ENCODE results near the gene TGFBR2. TPM values are rescaled to one million over a fixed set of nuclear protein-coding genes. Genes with fewer than 3 reads are reported as not detected.

The TGFBR2 gene
- total RNA-seq, 2 donors from 2014 or later = 53.0 to 69.6 TPM

- TF ChIP-seq POLR2A (IDR thresholded peaks at IDR 0.05) = no peak
- no peak for TF ChIP-seq CTCF (IDR thresholded peaks at IDR 0.05)
- TF ChIP-seq POLR2AphosphoS5 (IDR thresholded peaks at IDR 0.05) = no peak
- Histone ChIP-seq H3K27ac (peak overlapping the region in 1 of 2 donors; percentile 28), H3K36me3 (no peaks in the 10 kb centered on the region), H3K9me3 (no peaks in the 10 kb centered on the region), H3K27me3 (replicated peaks; ENCODE audit: insufficient read depth) (no peaks in the 10 kb centered on the region), H3K4me3 (no peak overlapping the region), H3K4me1 (replicated peaks) (peaks cover 5% of the 10 kb centered on the region)
- intact Hi-C loops (cut with DNase I) = no loop called here
- no peak for DNase-seq (ENCODE audit: low spot score)
- WGBS = 75% methylated on average over 2 of the region's 2 CpGs
These were observed 54.9 kb downstream of the TGFBR2 start for GRCh38 chr3:30661098-30661873.

GRCh38 chr3:30662836-30663235 lies 56.4 kb downstream of the TGFBR2 start:
- H3K4me1 ChIP-seq (replicated peaks) = peaks cover 5% of the 10 kb centered on the region
- intact Hi-C loops (cut with DNase I) = no loop called here
- DNase-seq (ENCODE audit: low spot score) = no peak
- TF ChIP-seq POLR2AphosphoS5 (IDR thresholded peaks at IDR 0.05) (no peak), CTCF (IDR thresholded peaks at IDR 0.05) (no peak), POLR2A (IDR thresholded peaks at IDR 0.05) (no peak)
- WGBS = 62% methylated on average over 3 of the region's 3 CpGs
- no peaks in the 10 kb centered on the region for H3K36me3 ChIP-seq
- H3K27ac ChIP-seq = no peak overlapping the region
- H3K9me3 ChIP-seq = no peaks in the 10 kb centered on the region
- H3K27me3 ChIP-seq (replicated peaks; ENCODE audit: insufficient read depth) = no peaks in the 10 kb centered on the region
- no peak overlapping the region for H3K4me3 ChIP-seq

- 90% methylated on average over 4 of the region's 4 CpGs for WGBS
- Histone ChIP-seq H3K4me1 (replicated peaks) (no peaks in the 10 kb centered on the region), H3K9me3 (no peaks in the 10 kb centered on the region), H3K4me3 (no peak overlapping the region), H3K36me3 (no peaks in the 10 kb centered on the region), H3K27ac (no peak overlapping the region), H3K27me3 (replicated peaks; ENCODE audit: insufficient read depth) (no peaks in the 10 kb centered on the region)
- intact Hi-C loops (cut with DNase I) = no loop called here
- TF ChIP-seq POLR2A (IDR thresholded peaks at IDR 0.05) (no peak), CTCF (IDR thresholded peaks at IDR 0.05) (no peak), POLR2AphosphoS5 (IDR thresholded peaks at IDR 0.05) (no peak)
- no peak for DNase-seq (ENCODE audit: low spot score)
These were observed 57.3 kb downstream of the TGFBR2 start for GRCh38 chr3:30663533-30664241.

GRCh38 chr3:30664459-30664858 lies 58.1 kb downstream of the TGFBR2 start:
- H3K36me3 ChIP-seq = no peaks in the 10 kb centered on the region
- WGBS = 66% methylated on average over 8 of the region's 8 CpGs
- no peak overlapping the region for H3K4me3 ChIP-seq
- H3K27ac ChIP-seq = no peak overlapping the region
- TF ChIP-seq POLR2A (IDR thresholded peaks at IDR 0.05) (no peak), POLR2AphosphoS5 (IDR thresholded peaks at IDR 0.05) (no peak), CTCF (IDR thresholded peaks at IDR 0.05) (no peak)
- no peaks in the 10 kb centered on the region for H3K9me3 ChIP-seq
- intact Hi-C loops (cut with DNase I) = no loop called here
- no peak for DNase-seq (ENCODE audit: low spot score)
- H3K4me1 ChIP-seq (replicated peaks) = no peaks in the 10 kb centered on the region
- H3K27me3 ChIP-seq (replicated peaks; ENCODE audit: insufficient read depth) = no peaks in the 10 kb centered on the region

Data from prostate gland (tissue), 2 donors.